ENCODE results near the gene SLC38A4.

DNA sequence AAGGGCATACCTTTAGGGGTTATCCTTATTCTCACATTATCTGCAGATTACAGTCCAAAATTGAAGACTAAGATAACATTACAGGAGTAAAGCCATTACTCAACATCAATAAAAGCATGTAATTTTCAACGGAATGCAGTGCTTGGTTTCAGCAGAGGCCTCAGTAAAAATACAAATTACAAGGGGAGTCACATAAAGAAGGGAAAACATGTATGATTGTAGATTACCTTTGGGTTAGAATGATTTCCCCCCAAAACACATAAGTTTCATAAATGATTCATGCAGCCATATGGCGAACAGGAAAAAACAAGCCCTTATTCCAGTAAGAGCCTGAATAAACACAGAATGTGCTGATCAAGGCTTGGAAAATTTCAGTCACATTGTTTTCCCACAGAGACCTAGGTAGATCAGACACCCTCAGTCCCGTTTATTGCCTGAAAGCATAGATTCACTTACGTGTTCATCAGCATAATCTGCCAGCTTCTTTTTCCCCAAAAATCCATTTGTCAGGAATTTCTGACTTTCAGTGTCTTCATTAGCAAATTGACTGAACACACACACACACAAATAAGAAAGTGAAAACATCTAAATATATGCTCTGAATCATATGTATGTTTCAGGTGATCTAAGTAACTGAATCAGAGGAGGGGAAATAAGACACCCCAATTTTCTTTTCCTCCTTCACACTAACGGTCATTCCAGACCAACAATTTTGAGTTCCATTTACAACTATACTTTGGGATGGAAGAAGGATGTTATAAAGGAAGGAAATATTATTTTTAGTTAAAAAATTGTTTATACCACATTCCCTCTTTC, 37.5 kb downstream of the SLC38A4 start:
- TF ChIP-seq, protein P1, sequence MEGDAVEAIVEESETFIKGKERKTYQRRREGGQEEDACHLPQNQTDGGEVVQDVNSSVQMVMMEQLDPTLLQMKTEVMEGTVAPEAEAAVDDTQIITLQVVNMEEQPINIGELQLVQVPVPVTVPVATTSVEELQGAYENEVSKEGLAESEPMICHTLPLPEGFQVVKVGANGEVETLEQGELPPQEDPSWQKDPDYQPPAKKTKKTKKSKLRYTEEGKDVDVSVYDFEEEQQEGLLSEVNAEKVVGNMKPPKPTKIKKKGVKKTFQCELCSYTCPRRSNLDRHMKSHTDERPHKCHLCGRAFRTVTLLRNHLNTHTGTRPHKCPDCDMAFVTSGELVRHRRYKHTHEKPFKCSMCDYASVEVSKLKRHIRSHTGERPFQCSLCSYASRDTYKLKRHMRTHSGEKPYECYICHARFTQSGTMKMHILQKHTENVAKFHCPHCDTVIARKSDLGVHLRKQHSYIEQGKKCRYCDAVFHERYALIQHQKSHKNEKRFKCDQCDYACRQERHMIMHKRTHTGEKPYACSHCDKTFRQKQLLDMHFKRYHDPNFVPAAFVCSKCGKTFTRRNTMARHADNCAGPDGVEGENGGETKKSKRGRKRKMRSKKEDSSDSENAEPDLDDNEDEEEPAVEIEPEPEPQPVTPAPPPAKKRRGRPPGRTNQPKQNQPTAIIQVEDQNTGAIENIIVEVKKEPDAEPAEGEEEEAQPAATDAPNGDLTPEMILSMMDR (IDR thresholded peaks at IDR 0.05 in 2 of 3, conservative IDR thresholded peaks at IDR 0.05 in 1 of 3; ENCODE audit: borderline replicate concordance in 1 of 3, insufficient read depth in 1 of 3, low read depth in 2 of 3, low read length in 2 of 3), result no peak
- no peak for TF ChIP-seq EGR1 (IDR thresholded peaks at IDR 0.05; ENCODE audit: low read depth)
- no peak for TF ChIP-seq EZH2 (IDR thresholded peaks at IDR 0.05)
- TF ChIP-seq ZNF274 (IDR thresholded peaks at IDR 0.05; ENCODE audit: low read depth, low read length), result no peak
- TF ChIP-seq, protein P2, sequence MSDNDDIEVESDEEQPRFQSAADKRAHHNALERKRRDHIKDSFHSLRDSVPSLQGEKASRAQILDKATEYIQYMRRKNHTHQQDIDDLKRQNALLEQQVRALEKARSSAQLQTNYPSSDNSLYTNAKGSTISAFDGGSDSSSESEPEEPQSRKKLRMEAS (IDR thresholded peaks at IDR 0.05), result no peak
- no peak for TF ChIP-seq EZH2phosphoT487 (IDR thresholded peaks at IDR 0.05; ENCODE audit: borderline replicate concordance)
- TF ChIP-seq RAD21 (IDR thresholded peaks at IDR 0.05; ENCODE audit: low read depth), result no peak
- no peak for TF ChIP-seq YY1 (IDR thresholded peaks at IDR 0.05; ENCODE audit: extremely low read depth, insufficient replicate concordance, low read depth, low read length)

All from HCT116 (cell line).